GM18507 (cell line): ENCODE data around the gene FBXL7.

Experiments
- DNase-seq: peaks from one replicate; pipeline ENCODE4 v3.0.0; 2011; ENCODE audit warnings: low read depth; ENCODE audit not compliant: insufficient read length; ENCODE audit errors: extremely low spot score
- FAIRE-seq: peaks from 2 replicates; lab custom pipeline; 2011; peaks lifted over from hg19 to GRCh38; lab: Jason Lieb, UNC

FBXL7 gene

DNA sequence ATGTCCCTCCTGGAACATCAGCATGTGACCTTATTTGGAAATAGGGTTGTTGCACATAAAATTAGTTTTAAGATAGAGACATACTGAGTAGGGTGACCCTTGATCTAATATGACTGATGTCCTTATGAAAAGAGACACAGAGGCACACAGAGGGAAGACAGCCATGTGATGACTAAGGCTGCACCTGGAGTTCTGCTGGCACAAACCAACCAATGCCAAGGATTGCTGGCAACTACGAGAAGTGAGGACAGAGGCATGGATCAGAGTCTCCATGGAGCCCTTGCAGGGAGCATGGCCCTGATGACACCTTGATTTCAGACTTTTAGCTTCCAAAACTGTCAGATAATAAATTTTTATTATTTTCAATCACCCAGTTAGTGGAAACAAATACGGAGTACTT, 101.9 kb downstream of the FBXL7 start:
- no peak for FAIRE-seq
- no peak for DNase-seq

DNA sequence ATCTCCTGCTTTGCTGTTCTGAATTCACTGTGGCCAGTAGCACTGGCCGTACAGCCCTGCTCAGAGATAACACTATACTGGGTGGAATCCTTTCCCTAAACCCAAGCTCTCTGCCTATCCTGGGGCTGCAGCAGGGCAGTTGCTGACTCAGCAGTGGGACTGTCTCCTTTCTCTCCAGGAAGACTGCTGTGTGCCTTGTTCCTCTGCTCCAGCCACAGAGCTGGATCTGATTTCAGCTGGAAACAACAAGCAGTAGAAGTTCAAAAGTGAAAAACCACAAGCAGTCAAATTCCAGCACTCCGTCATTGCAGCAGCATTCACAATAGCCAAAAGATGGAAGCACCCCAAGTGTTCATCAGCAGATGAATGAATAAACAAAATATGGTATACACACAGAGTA, 105.0 kb downstream of the FBXL7 start:
- FAIRE-seq (no peak), DNase-seq (no peak)

DNA sequence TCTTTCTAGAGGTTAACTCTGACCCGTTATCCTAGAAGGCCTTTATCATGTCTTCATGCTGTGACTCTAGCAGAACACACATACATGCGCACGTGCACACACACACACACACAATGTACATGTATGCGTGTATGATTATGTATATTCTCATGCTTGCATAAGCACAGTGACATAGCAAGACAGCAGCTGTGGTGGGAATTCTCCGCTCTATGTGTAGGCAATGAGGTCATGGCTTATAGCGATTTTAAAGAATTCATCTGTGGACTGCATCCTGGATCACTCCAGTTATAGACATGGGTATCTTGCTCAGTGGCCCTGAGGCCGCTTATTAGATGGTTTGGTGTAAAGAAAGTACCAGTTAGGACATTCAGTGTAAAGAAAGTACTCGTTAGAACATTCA, 106.2 kb downstream of the FBXL7 start:
- no peak for FAIRE-seq

DNA sequence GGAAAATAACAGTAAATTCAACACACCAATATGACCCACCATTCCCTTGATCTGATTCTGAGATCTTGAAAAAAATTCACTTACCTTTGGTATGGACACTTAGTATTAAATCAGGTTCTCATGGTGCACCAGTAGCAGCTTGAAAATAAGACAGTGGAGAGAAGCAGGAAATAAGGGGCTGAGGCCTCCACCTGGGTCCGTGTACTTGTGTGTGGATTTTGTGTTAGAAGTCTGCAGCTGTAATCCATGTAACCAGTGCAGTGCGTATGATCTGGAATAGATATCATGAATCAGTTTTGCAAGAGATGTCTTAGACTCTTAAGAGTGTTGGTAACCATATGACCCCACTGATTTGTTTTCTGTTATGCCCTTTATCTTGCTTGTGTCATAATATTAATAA, 107.1 kb downstream of the FBXL7 start:
- FAIRE-seq (no peak), DNase-seq (no peak)

More for the DNA sequence above, 106.2 kb downstream of the FBXL7 start:
- DNase-seq = no peak

DNA sequence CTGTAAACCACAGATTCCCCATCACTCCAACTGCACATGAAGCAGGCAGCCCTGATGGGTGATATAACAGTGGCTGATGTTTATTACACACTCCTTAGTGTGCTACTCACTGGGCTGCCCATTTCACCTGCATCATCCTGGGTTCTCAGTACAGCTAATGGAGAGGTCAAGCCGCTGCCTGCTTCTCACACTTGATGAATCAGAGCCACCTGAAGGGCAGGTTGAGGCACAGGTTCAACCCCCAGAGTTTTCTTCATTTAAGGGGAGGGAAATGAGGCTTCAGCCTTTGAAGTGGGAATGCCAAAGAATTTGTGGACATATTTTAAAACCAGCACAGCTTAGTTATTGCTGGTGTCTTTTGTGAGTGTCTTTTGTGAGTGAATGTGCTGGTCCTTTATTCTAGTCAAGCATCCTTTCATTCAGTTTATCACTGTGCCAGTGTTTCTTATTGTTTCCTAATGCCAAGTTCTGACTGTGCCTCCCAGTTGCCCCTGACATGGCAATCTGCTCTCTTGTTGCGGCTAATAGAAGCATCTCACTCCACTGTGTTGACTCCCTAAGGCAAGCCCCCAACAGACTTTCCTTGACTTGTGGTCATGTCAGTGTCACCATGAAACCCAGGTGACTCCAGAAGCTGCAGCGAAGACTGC, 109.2 kb downstream of the FBXL7 start:
- DNase-seq (no peak), FAIRE-seq (no peak)

DNA sequence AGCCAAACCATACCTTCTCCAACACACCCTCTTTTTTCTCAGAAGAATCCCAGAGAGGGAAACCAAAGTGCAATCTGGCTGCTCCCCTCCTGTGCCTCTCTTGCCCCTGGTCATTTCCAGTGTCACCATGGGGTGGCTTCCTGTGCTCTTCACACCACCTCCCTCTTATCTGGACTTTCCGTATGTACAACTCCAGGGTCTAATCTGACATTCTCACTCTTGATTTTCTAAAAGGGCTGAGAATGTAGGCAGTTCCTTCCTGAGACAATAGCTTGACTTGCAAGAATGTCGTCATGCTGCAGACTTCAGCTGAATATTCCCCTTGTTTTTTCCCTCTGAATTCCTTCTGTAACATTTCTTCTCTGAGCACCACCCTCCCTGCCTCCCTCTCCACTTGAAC, 110.2 kb downstream of the FBXL7 start:
- DNase-seq = no peak
- FAIRE-seq = no peak

DNA sequence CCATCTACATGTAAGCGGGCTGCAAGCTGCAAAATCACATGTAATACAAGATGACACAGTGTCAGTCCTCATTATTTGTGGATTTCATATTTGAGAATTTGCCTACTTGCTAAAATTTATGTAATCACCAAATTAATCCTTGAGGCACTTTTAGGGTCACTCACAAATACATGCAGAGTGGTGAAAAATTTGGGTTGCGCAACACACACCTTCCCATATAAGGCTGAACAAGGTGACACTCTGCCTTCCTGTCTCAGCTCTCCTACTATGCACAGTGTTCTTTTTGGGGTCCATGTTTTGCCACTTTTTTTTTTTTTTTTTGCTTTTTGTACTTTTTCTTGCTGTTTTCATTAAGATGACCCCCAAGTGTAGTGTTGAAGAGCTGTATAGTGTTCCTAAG, 111.0 kb downstream of the FBXL7 start:
- no peak for FAIRE-seq
- no peak for DNase-seq

DNA sequence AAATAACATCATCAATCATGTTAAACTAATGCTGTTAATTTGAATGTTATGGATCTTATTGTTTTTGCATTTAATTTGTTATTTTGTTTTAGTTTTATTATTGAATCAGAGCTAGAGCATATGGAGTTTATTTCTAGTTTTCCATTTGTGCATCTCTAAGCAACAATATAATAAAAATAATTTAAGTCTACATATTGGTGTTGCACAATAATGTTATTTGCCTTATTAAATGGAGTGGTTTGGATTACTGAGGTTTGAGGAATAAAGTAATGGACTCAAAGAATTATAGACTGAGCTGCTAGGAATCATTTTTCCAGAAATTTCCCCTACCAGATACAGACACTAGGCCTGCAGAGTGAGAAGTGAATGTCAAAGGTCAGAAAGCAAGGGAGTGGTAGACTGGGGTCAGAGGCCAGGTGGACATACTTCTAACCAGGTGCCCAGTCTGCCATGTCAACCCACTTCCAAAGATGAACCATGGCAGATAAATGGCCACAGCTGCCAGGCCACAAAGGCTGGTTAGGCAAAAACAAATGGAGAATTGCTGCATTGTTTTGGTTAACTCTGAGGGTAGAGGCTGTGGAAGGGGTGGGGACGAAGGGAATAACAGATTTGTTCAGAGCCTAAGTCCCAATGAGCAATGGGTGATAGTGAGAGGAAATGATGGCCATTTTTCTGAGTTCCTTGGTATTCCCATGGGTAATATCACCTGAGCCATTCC, 113.1 kb downstream of the FBXL7 start:
- no peak for DNase-seq
- no peak for FAIRE-seq

DNA sequence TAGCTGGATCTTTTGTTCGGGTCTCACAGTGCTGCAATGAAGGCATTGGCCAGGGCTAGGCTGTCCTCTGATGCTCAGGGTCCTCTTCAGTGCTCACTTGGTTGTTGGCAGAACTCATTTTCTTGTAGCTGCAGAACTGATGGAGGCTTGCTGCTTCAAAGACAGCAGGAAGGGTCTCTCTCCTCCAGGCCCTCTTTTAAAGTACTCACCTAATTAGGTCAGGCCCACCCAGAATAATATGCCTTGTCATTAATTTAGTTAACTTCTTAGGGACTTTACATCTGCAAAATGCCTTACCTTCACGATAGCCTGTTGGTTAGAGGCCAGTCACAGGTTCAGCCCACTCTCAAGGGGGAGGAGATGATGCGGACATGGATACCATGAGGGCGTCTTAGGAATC, 114.7 kb downstream of the FBXL7 start:
- no peak for FAIRE-seq

DNA sequence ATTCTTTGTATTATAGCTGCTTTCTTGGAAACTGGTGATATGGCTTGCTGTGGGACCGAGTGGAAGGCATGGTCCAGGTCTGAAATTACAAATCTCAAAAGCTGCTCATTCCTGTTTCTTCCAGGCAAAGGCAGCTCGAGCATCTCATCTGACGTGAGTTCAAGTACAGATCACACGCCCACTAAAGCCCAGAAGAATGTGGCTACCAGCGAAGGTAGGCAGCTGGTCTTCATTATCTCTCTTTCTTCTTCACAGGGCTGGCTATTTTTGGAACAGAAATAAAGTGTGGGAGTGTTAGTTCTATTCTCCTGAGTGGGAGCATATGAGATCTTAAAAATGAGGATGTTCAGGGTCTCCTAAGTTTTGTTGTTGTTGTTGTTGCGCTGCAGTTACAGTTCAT, 115.9 kb downstream of the FBXL7 start:
- DNase-seq (no peak), FAIRE-seq (no peak)

More for the DNA sequence above, 114.7 kb downstream of the FBXL7 start:
- DNase-seq = no peak

DNA sequence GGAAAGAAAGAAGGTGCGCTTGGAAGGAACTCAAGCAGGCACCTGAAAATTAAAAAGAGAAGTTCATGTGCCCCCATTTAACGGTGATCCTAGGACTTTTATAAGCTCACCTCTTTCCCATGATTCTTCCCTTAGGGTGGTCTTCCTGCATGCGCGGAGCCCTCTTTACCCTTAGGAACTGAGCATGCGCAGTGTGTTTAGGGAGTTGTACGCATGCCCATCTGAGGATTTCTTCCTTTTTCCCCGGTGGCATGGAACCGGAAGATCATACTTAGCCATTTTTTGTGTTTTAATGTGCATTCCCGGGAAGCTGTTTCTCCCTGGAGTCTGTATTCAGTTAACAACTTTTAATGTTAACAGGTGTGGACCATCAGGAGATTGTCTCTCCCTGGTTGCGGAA, 119.0 kb downstream of the FBXL7 start:
- no peak for DNase-seq
- FAIRE-seq = no peak

DNA sequence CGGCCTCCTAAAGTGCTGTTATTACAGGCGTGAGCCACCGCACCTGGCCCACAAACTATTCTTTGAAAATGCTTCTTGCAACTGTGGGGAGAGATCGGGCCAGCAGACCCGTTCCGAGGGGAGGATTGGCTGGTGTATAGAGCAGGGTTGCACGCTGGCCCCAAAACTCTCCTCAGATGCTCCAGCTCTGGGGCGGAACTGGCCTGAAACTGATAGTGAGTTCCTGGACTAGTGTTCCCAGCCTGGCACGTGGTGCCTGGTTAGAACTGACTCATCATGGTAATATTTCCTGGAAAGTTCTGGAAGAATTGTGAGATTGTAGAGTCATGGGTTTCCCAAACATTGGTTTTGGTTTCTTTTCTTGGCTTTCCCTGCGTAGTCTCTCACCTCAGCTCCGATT, 120.5 kb downstream of the FBXL7 start:
- FAIRE-seq = no peak
- no peak for DNase-seq

DNA sequence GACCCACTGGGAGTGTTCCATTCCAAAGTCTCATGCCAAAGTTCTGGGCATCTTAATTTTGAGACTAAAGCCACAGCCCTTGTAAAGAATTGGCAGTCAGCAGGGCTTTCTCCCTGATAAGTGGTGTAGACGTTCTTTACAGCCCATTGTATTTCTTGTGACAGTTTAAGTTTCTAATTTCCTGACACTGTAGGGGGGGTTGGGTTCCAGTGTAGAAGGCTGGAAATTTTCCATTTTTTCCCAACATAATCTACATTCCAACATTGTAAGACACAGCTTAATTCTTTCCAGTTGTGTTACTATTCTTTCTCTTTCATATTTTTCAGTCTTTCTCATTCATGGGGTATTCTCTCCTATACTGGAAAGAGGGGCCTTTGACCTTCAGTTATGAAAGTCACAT, 121.1 kb downstream of the FBXL7 start:
- FAIRE-seq = no peak
- DNase-seq = no peak

DNA sequence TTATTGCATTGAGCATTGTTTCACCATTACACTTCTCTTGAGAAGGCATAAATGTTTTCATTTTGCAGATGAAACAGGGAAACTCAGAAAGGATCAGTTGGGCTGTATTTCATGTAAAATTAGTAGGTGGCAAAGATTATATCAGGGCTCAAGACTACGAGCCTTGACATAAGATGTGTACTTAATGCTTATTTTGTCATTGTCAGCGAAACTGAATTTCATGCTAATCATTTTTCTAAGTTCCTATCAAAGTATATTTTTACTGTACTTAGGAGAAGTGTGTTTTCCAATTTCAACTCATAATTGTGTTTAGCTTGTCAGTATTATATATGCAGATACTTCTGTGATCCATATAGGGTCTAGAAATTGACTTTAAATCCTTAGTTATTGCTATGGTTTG, 123.8 kb downstream of the FBXL7 start:
- DNase-seq (no peak), FAIRE-seq (no peak)

DNA sequence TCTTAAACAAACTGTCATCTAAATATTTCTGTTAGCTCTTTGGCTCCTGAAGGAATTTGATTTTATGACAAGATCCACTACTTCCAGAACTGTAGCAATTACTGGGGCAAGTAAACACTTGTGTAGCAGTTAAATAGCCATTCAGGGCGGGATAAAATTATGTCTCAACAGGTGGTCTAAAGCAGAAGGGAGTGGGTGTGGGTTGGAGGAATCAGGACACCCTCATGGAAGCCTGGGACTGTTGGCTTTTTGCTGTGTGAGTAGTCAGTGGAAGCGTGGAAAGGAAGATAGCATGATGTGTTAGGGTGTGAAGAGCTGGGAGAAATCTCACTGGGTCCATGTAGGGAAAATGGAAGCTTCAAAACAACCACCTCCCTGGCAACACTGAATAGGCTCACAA, 127.1 kb downstream of the FBXL7 start:
- FAIRE-seq (no peak), DNase-seq (no peak)

DNA sequence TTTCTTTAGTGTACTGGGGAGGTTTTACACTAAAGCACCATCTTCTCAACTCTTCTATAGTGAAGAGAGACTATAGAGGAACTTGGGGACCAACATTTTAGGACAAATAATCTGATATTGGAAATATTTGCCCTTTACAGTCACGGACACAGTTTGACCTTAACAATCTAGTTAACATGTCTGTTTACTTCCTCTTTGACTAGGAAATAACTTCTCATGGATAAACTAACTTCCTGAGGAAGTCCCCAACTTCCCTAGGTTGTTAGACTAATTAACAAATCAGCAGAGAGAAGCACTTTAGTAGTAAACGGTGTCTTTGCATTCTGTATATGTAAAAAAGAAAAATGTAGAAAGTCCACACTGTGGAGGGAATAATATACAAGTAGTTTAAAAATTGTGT, 127.7 kb downstream of the FBXL7 start:
- FAIRE-seq = no peak

DNA sequence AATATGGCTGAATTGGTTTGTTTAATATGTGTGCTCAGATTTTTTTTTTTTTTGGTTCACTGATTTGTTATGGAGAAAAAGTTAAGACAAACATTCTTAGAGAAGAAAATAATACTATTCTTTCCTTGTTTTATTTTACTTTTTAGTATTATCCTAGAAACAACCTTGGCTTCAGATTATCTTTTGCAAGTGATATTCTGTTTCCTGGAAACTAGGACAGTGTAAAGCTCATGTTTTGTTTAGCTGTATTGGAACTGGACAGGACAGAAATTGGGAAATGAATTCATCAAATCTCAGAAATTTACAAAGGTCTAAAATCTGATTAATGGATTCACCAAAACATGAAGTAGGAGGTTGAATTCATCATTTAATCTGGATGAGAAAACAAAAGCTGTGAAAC, 130.5 kb downstream of the FBXL7 start:
- no peak for DNase-seq
- no peak for FAIRE-seq

More for the DNA sequence above, 127.7 kb downstream of the FBXL7 start:
- no peak for DNase-seq

DNA sequence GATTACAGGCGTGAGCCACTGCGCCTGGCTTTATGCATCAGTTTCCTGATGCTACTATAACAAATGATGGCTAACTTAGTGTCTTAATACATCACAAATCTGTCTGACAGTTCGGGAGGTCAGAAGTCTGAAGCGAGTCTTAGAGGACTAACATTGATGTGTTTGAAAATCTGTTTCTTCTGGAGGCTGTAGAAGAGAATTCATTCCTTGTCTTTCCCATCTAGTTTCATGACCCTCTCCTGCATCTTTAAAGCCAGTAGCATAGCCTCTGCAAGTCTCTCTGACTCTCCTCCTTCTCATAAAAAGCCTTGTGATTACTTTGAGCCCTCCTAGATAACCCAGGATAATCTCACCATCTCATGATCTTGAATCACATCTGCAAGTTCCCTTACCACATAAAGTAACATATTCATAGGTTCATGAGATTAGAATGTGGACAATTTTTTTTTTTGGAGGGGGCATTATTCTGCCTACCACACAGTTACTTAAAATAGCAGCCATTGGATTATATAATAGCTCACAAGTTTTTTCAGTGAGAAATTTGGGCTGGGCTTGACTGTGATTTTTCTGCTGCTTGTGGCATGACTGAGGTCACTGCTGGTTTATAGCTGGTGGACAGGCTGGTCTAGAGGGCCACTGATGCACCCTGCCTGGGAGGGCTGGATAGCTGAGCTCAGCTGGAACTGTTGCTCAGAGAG, 134.8 kb downstream of the FBXL7 start:
- DNase-seq = no peak
- FAIRE-seq = no peak

DNA sequence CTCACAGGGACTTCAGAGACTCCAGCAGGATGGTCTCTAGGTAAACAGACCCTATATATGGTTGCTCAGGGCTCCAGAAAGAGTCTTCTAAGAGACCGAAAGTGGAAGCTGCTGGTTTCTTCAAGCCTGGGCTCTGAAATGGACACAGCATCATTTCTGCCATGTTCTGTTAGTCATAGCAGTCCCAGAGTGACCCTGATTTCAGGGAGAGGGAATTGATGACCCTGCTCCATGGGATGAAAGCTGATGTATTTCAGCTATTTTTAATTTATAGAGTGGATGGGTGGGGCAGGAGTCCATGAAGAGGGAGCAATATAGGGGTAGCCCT, 135.3 kb downstream of the FBXL7 start:
- FAIRE-seq = no peak
- no peak for DNase-seq

DNA sequence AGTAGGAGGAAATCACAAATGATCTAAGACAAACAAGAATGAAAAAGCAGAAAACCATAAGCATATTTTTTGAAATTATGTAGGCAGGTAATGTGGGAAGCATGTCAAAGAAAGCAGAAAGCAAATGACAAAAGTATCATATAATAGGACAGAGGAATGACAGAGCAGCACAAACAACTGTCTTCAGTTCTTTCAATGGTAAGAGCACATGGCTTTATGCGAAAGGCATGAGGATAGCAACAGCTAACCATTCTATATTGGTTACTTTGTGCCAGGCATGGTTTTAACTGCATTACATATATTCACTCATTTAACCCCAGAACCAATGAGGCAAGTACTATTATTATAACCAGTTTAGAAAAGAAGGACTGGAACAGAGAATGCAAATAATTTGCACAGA, 137.4 kb downstream of the FBXL7 start:
- no peak for DNase-seq
- FAIRE-seq = no peak

DNA sequence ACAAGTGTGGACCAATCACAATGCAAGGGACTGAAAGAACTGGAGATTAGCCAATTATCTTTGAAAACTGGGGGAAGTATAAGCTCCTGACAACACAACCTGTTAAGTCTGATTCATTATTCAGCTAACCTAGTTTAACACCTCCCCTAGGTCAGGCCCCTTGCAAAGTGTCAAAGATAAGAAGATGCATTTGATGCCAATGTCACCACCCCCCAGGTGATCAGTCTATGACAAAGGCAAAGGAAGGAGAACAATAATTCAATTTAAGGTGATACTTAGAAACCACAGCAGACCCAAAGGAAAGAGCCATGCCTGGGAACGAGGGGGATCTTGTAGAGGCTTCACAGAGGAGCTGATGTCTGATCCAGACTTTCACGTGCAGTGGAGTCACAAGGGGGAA, 137.9 kb downstream of the FBXL7 start:
- FAIRE-seq (no peak), DNase-seq (no peak)
